Endodermal cell (in vitro differentiated cells): Measurements from ENCODE around the gene TBL2. TPM values are rescaled to one million over a fixed set of nuclear protein-coding genes. Genes with fewer than 3 reads are reported as not detected.
A peak's percentile ranks its signal among the peaks of the same experiment; 100 is the strongest.
"Not testable (repeated sequence)": the region's sequence is repeated elsewhere in the genome, so short reads cannot be mapped to it uniquely, and the experiment has no call there.

Source experiments
- DNase-seq: peaks from one replicate; pipeline ENCODE4 v3.0.0-alpha.2; 2017
- H3K27ac ChIP-seq: 2 replicates; pipeline ENCODE4 v1.5.1; 2013; ENCODE audit warnings: mild to moderate bottlenecking, low read depth, low read length, moderate library complexity
- H3K27me3 ChIP-seq: 2 replicates; pipeline ENCODE4 v1.6.1; 2013; ENCODE audit warnings: mild to moderate bottlenecking, low read length, moderate library complexity; ENCODE audit not compliant: insufficient read depth, control insufficient read depth, poor library complexity, severe bottlenecking
- H3K36me3 ChIP-seq: 2 replicates; pipeline ENCODE4 v1.7.0; 2013; ENCODE audit warnings: mild to moderate bottlenecking, low read length, moderate library complexity; ENCODE audit not compliant: control insufficient read depth, insufficient read depth
- H3K4me1 ChIP-seq: one replicate; pipeline ENCODE4 v1.7.0; 2013; ENCODE audit warnings: low read length; ENCODE audit not compliant: control insufficient read depth, insufficient read depth
- H3K4me3 ChIP-seq: 2 replicates; pipeline ENCODE4 v1.5.1; 2013; ENCODE audit warnings: mild to moderate bottlenecking, low read length, moderate library complexity
- H3K9ac ChIP-seq: 2 replicates; pipeline ENCODE4 v1.6.1; 2013; ENCODE audit warnings: mild to moderate bottlenecking, low read length, moderate library complexity; ENCODE audit not compliant: poor library complexity, severe bottlenecking; ENCODE audit errors: extremely low read depth
- H3K9me3 ChIP-seq: 2 replicates; pipeline ENCODE4 v1.6.1; 2013; ENCODE audit warnings: mild to moderate bottlenecking, low read length, moderate library complexity; ENCODE audit not compliant: control insufficient read depth
- H3K27ac Mint-ChIP-seq: 2 replicates; pipeline ENCODE4 v1.8.0; 2020; ENCODE audit warnings: mixed read lengths
- H3K27me3 Mint-ChIP-seq: 2 replicates; pipeline ENCODE4 v1.8.0; 2021; ENCODE audit warnings: mild to moderate bottlenecking, mixed read lengths; ENCODE audit not compliant: insufficient read depth
- H3K36me3 Mint-ChIP-seq: 2 replicates; pipeline ENCODE4 v1.8.0; 2020; ENCODE audit warnings: low read depth, mixed read lengths
- H3K4me1 Mint-ChIP-seq: 2 replicates; pipeline ENCODE4 v1.8.0; 2020; ENCODE audit warnings: mixed read lengths
- H3K4me3 Mint-ChIP-seq: 2 replicates; pipeline ENCODE4 v1.8.0; 2020; ENCODE audit warnings: mild to moderate bottlenecking, moderate library complexity, mixed read lengths
- H3K9me3 Mint-ChIP-seq: 2 replicates; pipeline ENCODE4 v1.8.0; 2020; ENCODE audit warnings: mild to moderate bottlenecking, mixed read lengths
- CTCF ChIP-seq: fragments of 200-600 bp; sonication (generic); conservative IDR thresholded peaks from 2 replicates; pipeline ENCODE4 v1.5.0; 2021; ENCODE audit warnings: antibody characterized with exemption, mild to moderate bottlenecking
- WGBS, 2 experiments: methylation state at CpG; one replicate each; pipeline versions ENCODE4 v1.1.5 to v1.1.7; 2013; ENCODE audit warnings: missing lambda C conversion rate in 2 of 2, mixed read lengths in 1 of 2; ENCODE audit not compliant: insufficient coverage in 1 of 2, insufficient read length in 1 of 2; 5-methylcytosine and 5-hydroxymethylcytosine counted together
- total RNA-seq, 2 donors: library from RNA; stranded (reverse); fragmentation: NEBNext Ultra II Directional in 1 of 2; extraction: Animal tissue kit (Norgen Biotek cat#: 25700) in 1 of 2; gene quantifications; 2 replicates in 1 of 2; 3 replicates in 1 of 2; pipeline ENCODE4 v1.2.1, GENCODE V29; 2021

TBL2 gene
- total RNA-seq, 2 donors from 2014 or later: 55.7 to 59.7 TPM

GRCh38 chr7:73618538-73618937 is 40.2 kb upstream of the TBL2 start:
- H3K36me3 ChIP-seq: no peaks in the 10 kb centered on the region
- peaks cover 11% of the 10 kb centered on the region for H3K4me1 ChIP-seq
- no peak overlapping the region for H3K4me3 ChIP-seq
- DNase-seq: no peak
- Mint-ChIP-seq H3K27ac (peak overlapping the region; percentile 2), H3K9me3 (no peaks in the 10 kb centered on the region), H3K36me3 (peaks cover 12% of the 10 kb centered on the region), H3K4me3 (no peak overlapping the region), H3K4me1 (peaks cover 13% of the 10 kb centered on the region), H3K27me3 (peaks cover 20% of the 10 kb centered on the region)
- no peak for TF ChIP-seq CTCF
- H3K27ac ChIP-seq: no peak overlapping the region
- 84% methylated on average over 4 of the region's 4 CpGs; no CpG with 5 or more reads in 1 of the 2 experiments for WGBS, 2 experiments
- H3K27me3 ChIP-seq: peaks cover 14% of the 10 kb centered on the region
- H3K9me3 ChIP-seq: no peaks in the 10 kb centered on the region
- H3K9ac ChIP-seq: no peak overlapping the region

GRCh38 chr7:73617520-73617919 is 39.1 kb upstream of the TBL2 start:
- Mint-ChIP-seq H3K4me1 (peaks cover 16% of the 10 kb centered on the region), H3K36me3 (peaks cover 12% of the 10 kb centered on the region)
- H3K4me3 ChIP-seq, H3K27me3 ChIP-seq, H3K9me3 ChIP-seq, DNase-seq, H3K27me3 Mint-ChIP-seq, H3K4me1 ChIP-seq, H3K36me3 ChIP-seq, H3K27ac Mint-ChIP-seq, H3K27ac ChIP-seq, H3K9ac ChIP-seq, H3K4me3 Mint-ChIP-seq, H3K9me3 Mint-ChIP-seq: not testable (repeated sequence)
- WGBS, 2 experiments: 86 to 96% methylated on average over 6 to 9 of the region's 9 CpGs

- WGBS, 2 experiments: 68 to 90% methylated on average over 4 of the region's 4 CpGs
- Histone ChIP-seq H3K9me3 (no peaks in the 10 kb centered on the region), H3K4me1 (peaks cover 7% of the 10 kb centered on the region), H3K36me3 (no peaks in the 10 kb centered on the region), H3K4me3 (no peak overlapping the region), H3K9ac (no peak overlapping the region), H3K27ac (no peak overlapping the region), H3K27me3 (no peaks in the 10 kb centered on the region)
- peaks cover 2% of the 10 kb centered on the region for H3K27me3 Mint-ChIP-seq
- no peak for DNase-seq
- peaks cover 16% of the 10 kb centered on the region for H3K4me1 Mint-ChIP-seq
- H3K9me3 Mint-ChIP-seq: no peaks in the 10 kb centered on the region
- H3K4me3 Mint-ChIP-seq: no peak overlapping the region
- no peak overlapping the region for H3K27ac Mint-ChIP-seq
- peaks cover 15% of the 10 kb centered on the region for H3K36me3 Mint-ChIP-seq
- peak; percentile 48 for TF ChIP-seq CTCF
These were observed 37.5 kb upstream of the TBL2 start for GRCh38 chr7:73615886-73616285.

GRCh38 chr7:73614937-73615336 is 36.6 kb upstream of the TBL2 start:
- H3K9me3 ChIP-seq, DNase-seq, H3K9ac ChIP-seq, H3K4me3 ChIP-seq, H3K27me3 Mint-ChIP-seq, H3K36me3 ChIP-seq, H3K4me3 Mint-ChIP-seq, H3K4me1 ChIP-seq, H3K27ac ChIP-seq, H3K27me3 ChIP-seq, H3K9me3 Mint-ChIP-seq, H3K27ac Mint-ChIP-seq: not testable (repeated sequence)
- 91 to 93% methylated on average over 10 of the region's 10 CpGs for WGBS, 2 experiments
- Mint-ChIP-seq H3K36me3 (peaks cover 18% of the 10 kb centered on the region), H3K4me1 (peaks cover 16% of the 10 kb centered on the region)
